HepG2 (cell line): ENCODE results near the gene NXPE3. TPM values are rescaled to one million over a fixed set of nuclear protein-coding genes. Genes with fewer than 3 reads are reported as not detected.

Source experiments
- ATAC-seq: fragments of 200-7000 bp; cut with Tn5 transposase; 3 replicates; pipeline ENCODE4 v1.9.1; 2020; ENCODE audit warnings: mild to moderate bottlenecking, moderate library complexity
- BruUV-seq: library from RNA; stranded (reverse); fragments of 400-500 nt; replicated peaks from 2 replicates; lab custom pipeline; 2021; lab: Mats Ljungman, UMichigan
- CTCF ChIA-PET: fragments of 300-600 bp; formaldehyde crosslinking; extraction: SDS; loops from one replicate; lab custom pipeline; 2021; ENCODE audit warnings: low total read pairs, inconsistent platforms, low intra/inter-chr PET ratio; lab: Yijun Ruan, JAX
- POLR2A ChIA-PET: fragments of 350-600 bp; sonication (Branson Sonifier 250); formaldehyde crosslinking; loops from one replicate; lab custom pipeline; 2020; ENCODE audit warnings: antibody characterized with exemption, inconsistent platforms; lab: Yijun Ruan, JAX
- DNase-seq: peaks from one replicate; pipeline ENCODE4 v3.0.0-alpha.2; 2015; ENCODE audit warnings: low spot score
- FAIRE-seq: peaks from 3 replicates; lab custom pipeline; 2011; peaks lifted over from hg19 to GRCh38; lab: Jason Lieb, UNC
- H2AFZ ChIP-seq: one replicate; pipeline ENCODE4 v1.6.1; 2011; ENCODE audit warnings: low read length, inconsistent platforms
- H3K27ac ChIP-seq: fragments of 300-600 bp; 3 replicates; pipeline ENCODE4 v1.8.0; 2011; ENCODE audit warnings: mixed run types, mild to moderate bottlenecking, mixed read lengths, low read length, inconsistent platforms; ENCODE audit not compliant: insufficient read depth; ENCODE audit errors: extremely low read length
- H3K27me3 ChIP-seq, 2 experiments: fragments of 200-600 bp in 1 of 2; 2 replicates in 1 of 2; 3 replicates in 1 of 2; pipeline versions ENCODE4 v1.6.0 to v1.8.0; 2011; ENCODE audit warnings: low read length in 2 of 2, mild to moderate bottlenecking in 2 of 2, moderate library complexity in 2 of 2, inconsistent platforms in 1 of 2; ENCODE audit not compliant: insufficient read depth in 2 of 2, control insufficient read depth in 1 of 2
- H3K36me3 ChIP-seq, 2 experiments: fragments of 200-600 bp in 1 of 2; replicated peaks in 1 of 2; 2 replicates in 1 of 2; 3 replicates in 1 of 2; pipeline versions ENCODE4 v1.5.1 to v1.8.0; 2011; ENCODE audit warnings: low read length in 2 of 2, inconsistent platforms in 1 of 2; ENCODE audit not compliant: insufficient read depth in 2 of 2, control insufficient read depth in 1 of 2
- H3K4me1 ChIP-seq: 2 replicates; pipeline ENCODE4 v1.5.1; 2012; ENCODE audit warnings: low read length, inconsistent platforms; ENCODE audit not compliant: insufficient read depth
- H3K4me2 ChIP-seq: 2 replicates; pipeline ENCODE4 v1.6.0; 2011; ENCODE audit warnings: low read depth, low read length, inconsistent platforms
- H3K4me3 ChIP-seq, 3 experiments: fragments of 200-600 bp in 1 of 3; sonication (generic), shearing (Covaris generic) in 1 of 3; replicated peaks in 1 of 3; 2 replicates each; pipeline ENCODE4 v1.5.1; 2011 to 2016; ENCODE audit warnings: low read length in 3 of 3, inconsistent platforms in 2 of 3, low read depth in 2 of 3, mild to moderate bottlenecking in 2 of 3, control low read depth in 1 of 3, mixed read lengths in 1 of 3; ENCODE audit not compliant: insufficient read depth in 1 of 3
- H3K79me2 ChIP-seq: one replicate; pipeline ENCODE4 v1.6.1; 2011; ENCODE audit warnings: low read length, inconsistent platforms; ENCODE audit not compliant: insufficient read depth
- H3K9ac ChIP-seq: 2 replicates; pipeline ENCODE4 v1.6.0; 2011; ENCODE audit warnings: mild to moderate bottlenecking, low read depth, low read length, inconsistent platforms; ENCODE audit not compliant: insufficient read depth
- H3K9me3 ChIP-seq: 2 replicates; pipeline ENCODE4 v1.5.1; 2012; ENCODE audit warnings: mild to moderate bottlenecking, low read length
- H4K20me1 ChIP-seq: 2 replicates; pipeline ENCODE4 v1.6.0; 2011; ENCODE audit warnings: inconsistent platforms, mild to moderate bottlenecking, low read length, moderate library complexity; ENCODE audit not compliant: insufficient read depth
- CBX5 ChIP-seq: sonication (generic); formaldehyde crosslinking; IDR thresholded peaks from 2 replicates; pipeline ENCODE4 v1.4.0; 2020; ENCODE audit warnings: missing genetic modification reagents, borderline replicate concordance
- CHD4 ChIP-seq: fragments of 200-600 bp; sonication (generic); IDR thresholded peaks from 2 replicates; pipeline ENCODE4 v1.7.0; 2017; ENCODE audit warnings: mild to moderate bottlenecking, low read length, borderline replicate concordance
- PAF1 ChIP-seq: IDR thresholded peaks from 2 replicates; pipeline ENCODE4 v1.6.1; 2016; ENCODE audit warnings: missing genetic modification reagents, missing compliant biosample characterization
- PLRG1 ChIP-seq: fragments of 450-650 bp; conservative IDR thresholded peaks from 2 replicates; pipeline ENCODE4 v1.6.1; 2016
- POLR2A ChIP-seq, 2 experiments: IDR thresholded peaks; 2 replicates each; pipeline ENCODE4 v1.6.1; 2011; ENCODE audit warnings: low read depth in 2 of 2, low read length in 2 of 2, mild to moderate bottlenecking in 1 of 2, moderate library complexity in 1 of 2; ENCODE audit not compliant: insufficient read depth in 1 of 2
- POLR2AphosphoS2 ChIP-seq: IDR thresholded peaks from 2 replicates; pipeline ENCODE4 v1.6.1; 2011; ENCODE audit warnings: low read depth, low read length, improper control_type of control experiment
- RBM22 ChIP-seq: fragments of 200-400 bp; formaldehyde crosslinking; optimal IDR thresholded peaks from 2 replicates; pipeline ENCODE3; 2017; ENCODE audit warnings: mild to moderate bottlenecking, low read length, moderate library complexity
- SP2 ChIP-seq: sonication (generic); formaldehyde crosslinking; IDR thresholded peaks from 2 replicates; pipeline ENCODE4 v1.5.1; 2020; ENCODE audit warnings: mild to moderate bottlenecking, missing genetic modification reagents
- ZKSCAN5 ChIP-seq: sonication (generic); formaldehyde crosslinking; IDR thresholded peaks from 2 replicates; pipeline ENCODE4 v1.5.1; 2020; ENCODE audit warnings: mild to moderate bottlenecking, missing genetic modification reagents
- ZNF263 ChIP-seq: sonication (generic); formaldehyde crosslinking; IDR thresholded peaks from 2 replicates; pipeline ENCODE4 v1.4.0; 2020; ENCODE audit warnings: missing genetic modification reagents
- ZNF274 ChIP-seq: sonication (generic); formaldehyde crosslinking; IDR thresholded peaks from 2 replicates; pipeline ENCODE4 v1.5.1; 2020; ENCODE audit warnings: mild to moderate bottlenecking, missing genetic modification reagents
- WGBS: methylation state at CpG from one replicate; pipeline ENCODE4 v1.1.6; 2017; ENCODE audit warnings: low lambda C conversion rate; 5-methylcytosine and 5-hydroxymethylcytosine counted together
- in situ Hi-C: cut with HindIII; loops from 2 replicates; pipeline ENCODE4 v1.10.0; 2017; ENCODE audit warnings: low pct_unique_long_range_greater_than_20kb; ENCODE audit not compliant: extremely low pct_ligation_motif_present
- intact Hi-C: fragments of 100-400 bp; cut with micrococcal nuclease; formaldehyde crosslinking; loops from one replicate; pipeline ENCODE4 v1.10.0; 2022; ENCODE audit not compliant: unreplicated experiment
- polyA plus RNA-seq, 8 experiments: library from polyadenylated mRNA; depleted of rRNA in 3 of 8; stranded (reverse) in 7 of 8; unstranded in 1 of 8; fragments of >200 nt; fragmentation: Illumina TruSeq in 4 of 8; extraction: Trizol in 4 of 8; gene quantifications; 2 replicates each; pipeline versions ENCODE4 v1.2.1 to v1.2.3, GENCODE V29; 2011 to 2016; ENCODE audit warnings: low read depth in 4 of 8, missing spikeins in 1 of 8, mixed read lengths in 1 of 8; ENCODE audit not compliant: insufficient read depth in 1 of 8
- total RNA-seq, 5 experiments: library from RNA; depleted of rRNA; stranded (reverse); fragments of >200 nt; fragmentation: Illumina TruSeq; extraction: Trizol; gene quantifications; 2 replicates each; pipeline ENCODE4 v1.2.3, GENCODE V29; 2016; ENCODE audit warnings: low read depth in 1 of 5
- TF ChIP-seq, protein P1 (sequence below): sonication (generic); formaldehyde crosslinking; IDR thresholded peaks from 2 replicates; pipeline ENCODE4 v1.5.0; 2020; ENCODE audit warnings: missing genetic modification reagents
- TF ChIP-seq, protein P2 (sequence below): sonication (generic); formaldehyde crosslinking; IDR thresholded peaks from 2 replicates; pipeline ENCODE4 v1.4.0; 2020; ENCODE audit warnings: mild to moderate bottlenecking, missing genetic modification reagents
- TF ChIP-seq, protein P3 (sequence below): sonication (generic); formaldehyde crosslinking; IDR thresholded peaks from 2 replicates; pipeline ENCODE4 v1.4.0; 2020; ENCODE audit warnings: missing genetic modification reagents

The NXPE3 gene
- total and polyA plus RNA-seq, 2 of the 13 experiments (the other 11 are each of a cell fraction or from before 2014, with no cell fraction given): 3.5 to 4.7 TPM

DNA sequence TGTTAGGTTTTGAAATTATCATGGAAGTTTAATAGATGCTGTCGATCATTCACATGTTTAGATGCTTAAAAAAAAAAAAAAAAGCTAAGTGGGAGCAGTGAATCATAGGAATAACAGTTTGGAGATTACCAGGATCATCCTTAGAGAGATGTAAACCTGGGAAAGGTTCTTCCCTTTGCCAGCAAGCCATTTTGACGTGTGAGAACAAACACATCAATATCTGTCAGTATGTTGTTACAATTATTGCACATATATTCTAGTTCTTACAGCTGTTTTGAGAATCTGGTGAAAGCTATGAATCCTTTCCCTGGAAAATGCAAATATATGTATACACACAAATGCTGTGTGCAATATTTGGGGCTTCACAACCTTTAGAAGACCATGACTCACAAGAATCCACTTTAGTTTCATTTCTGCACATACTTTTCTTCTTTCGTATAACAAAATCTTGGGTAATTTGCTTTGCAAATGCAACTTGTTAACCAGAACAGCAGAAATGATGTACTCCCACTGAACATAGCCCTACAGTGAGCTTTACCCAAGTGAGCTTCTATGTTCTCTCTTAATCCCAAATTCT is 82.3 kb downstream of the NXPE3 start:
- in situ Hi-C loops: no loop called here
- DNase-seq: no peak
- TF ChIP-seq POLR2AphosphoS2: peak; percentile 16; the same call in 1 of the 2 replicates
- no peak for TF ChIP-seq ZNF263 (CRISPR knock-in tag)
- TF ChIP-seq, all 625 proteins: peak for 1
- H4K20me1 ChIP-seq: peaks cover 17% of the 10 kb centered on the region
- peaks cover 20% of the 10 kb centered on the region for H3K4me1 ChIP-seq
- intact Hi-C loops: no loop called here
- H3K36me3 ChIP-seq: peaks cover 11 to 38% of the 10 kb centered on the region in 2 experiments
- H3K9ac ChIP-seq: no peak overlapping the region
- no peak overlapping the region for H3K4me3 ChIP-seq
- no peaks in the 10 kb centered on the region for H3K79me2 ChIP-seq
- H3K4me2 ChIP-seq: no peak overlapping the region
- H3K27ac ChIP-seq: no peak overlapping the region
- FAIRE-seq (no peak), ATAC-seq (no peak)
- ChIA-PET CTCF (no interaction called here), POLR2A (interaction anchor here (0.5 to 3.0 kb wide), 3 partner anchors 9 to 34 kb away, joined by 3 to 15 read pairs (median 3); partner anchors contain the start of gene NFKBIZ)
- 93% methylated on average over 3 of the region's 3 CpGs for WGBS
- no peaks in the 10 kb centered on the region for H3K9me3 ChIP-seq
- H2AFZ ChIP-seq: no peak overlapping the region
- H3K27me3 ChIP-seq: no peaks in the 10 kb centered on the region
- no TSS peak for BruUV-seq

DNA sequence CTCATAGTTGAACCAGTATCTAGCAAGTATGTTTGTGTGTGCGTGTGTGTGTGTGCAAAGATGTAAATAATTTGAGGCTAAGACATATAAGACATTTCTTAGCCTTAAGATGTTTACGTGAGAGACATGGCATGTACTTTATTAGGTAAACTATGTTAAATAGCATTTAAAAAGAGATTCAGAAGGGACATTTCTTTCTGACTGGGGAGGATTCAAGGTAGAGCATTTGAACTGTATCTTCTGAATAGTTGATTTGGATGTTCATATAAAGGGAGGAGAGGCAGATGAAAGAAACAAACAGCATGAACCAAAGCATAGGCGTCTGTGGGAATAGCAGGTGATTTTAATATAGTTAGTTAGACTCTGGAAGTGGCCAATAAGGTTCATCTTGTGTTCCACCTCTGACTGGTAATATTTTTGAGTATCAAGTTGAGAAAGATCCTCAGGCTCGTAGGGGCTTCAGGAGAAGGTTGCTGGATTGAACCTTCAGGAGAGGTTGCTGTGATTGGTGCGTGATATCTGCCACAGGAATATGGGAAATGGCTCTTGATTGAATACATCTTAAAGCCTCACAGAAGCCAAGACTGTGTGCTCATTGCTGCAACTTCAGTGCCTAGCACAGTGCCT is 82.9 kb downstream of the NXPE3 start:
- 95% methylated on average over 5 of the region's 5 CpGs for whole genome bisulfite sequencing
- in situ Hi-C loops: no loop called here
- TF ChIP-seq CBX5 (CRISPR knock-in tag) (no peak), CHD4 (no peak), POLR2A (IDR thresholded peaks at IDR 0.05; ENCODE audit: insufficient read depth in 1 of 2, low read depth in 2 of 2, low read length in 2 of 2) (peak in 1 of 2 experiments; percentile 37; a peak in 1 of 4 replicates), ZNF274 (CRISPR knock-in tag) (no peak), RBM22 (peak; percentile 94), SP2 (CRISPR knock-in tag) (no peak), PAF1 (CRISPR knock-in tag) (peak; percentile 13), PLRG1 (no peak), POLR2AphosphoS2 (peak; percentile 49; the same call in 1 of the 2 replicates), ZKSCAN5 (no peak)
- TF ChIP-seq, protein P1, sequence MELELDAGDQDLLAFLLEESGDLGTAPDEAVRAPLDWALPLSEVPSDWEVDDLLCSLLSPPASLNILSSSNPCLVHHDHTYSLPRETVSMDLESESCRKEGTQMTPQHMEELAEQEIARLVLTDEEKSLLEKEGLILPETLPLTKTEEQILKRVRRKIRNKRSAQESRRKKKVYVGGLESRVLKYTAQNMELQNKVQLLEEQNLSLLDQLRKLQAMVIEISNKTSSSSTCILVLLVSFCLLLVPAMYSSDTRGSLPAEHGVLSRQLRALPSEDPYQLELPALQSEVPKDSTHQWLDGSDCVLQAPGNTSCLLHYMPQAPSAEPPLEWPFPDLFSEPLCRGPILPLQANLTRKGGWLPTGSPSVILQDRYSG (CRISPR knock-in tag): no peak
- TF ChIP-seq, protein P2, sequence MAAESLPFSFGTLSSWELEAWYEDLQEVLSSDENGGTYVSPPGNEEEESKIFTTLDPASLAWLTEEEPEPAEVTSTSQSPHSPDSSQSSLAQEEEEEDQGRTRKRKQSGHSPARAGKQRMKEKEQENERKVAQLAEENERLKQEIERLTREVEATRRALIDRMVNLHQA: no peak
- TF ChIP-seq, protein P3, sequence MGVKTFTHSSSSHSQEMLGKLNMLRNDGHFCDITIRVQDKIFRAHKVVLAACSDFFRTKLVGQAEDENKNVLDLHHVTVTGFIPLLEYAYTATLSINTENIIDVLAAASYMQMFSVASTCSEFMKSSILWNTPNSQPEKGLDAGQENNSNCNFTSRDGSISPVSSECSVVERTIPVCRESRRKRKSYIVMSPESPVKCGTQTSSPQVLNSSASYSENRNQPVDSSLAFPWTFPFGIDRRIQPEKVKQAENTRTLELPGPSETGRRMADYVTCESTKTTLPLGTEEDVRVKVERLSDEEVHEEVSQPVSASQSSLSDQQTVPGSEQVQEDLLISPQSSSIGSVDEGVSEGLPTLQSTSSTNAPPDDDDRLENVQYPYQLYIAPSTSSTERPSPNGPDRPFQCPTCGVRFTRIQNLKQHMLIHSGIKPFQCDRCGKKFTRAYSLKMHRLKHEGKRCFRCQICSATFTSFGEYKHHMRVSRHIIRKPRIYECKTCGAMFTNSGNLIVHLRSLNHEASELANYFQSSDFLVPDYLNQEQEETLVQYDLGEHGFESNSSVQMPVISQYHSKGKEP (CRISPR knock-in tag): no peak

More for the DNA sequence above, 82.9 kb downstream of the NXPE3 start:
- CTCF ChIA-PET: no interaction called here
- POLR2A ChIA-PET: interaction anchor here (1.2 to 3.0 kb wide), 4 partner anchors 10 to 34 kb away, joined by 3 to 18 read pairs (median 13); partner anchors contain the start of gene NFKBIZ
- intact Hi-C loops: no loop called here
- no peak overlapping the region for H3K4me3 ChIP-seq
- FAIRE-seq (no peak), ATAC-seq (no peak; the same call in 2 of the 3 replicates), DNase-seq (no peak)
- H3K4me1 ChIP-seq: peaks cover 18% of the 10 kb centered on the region
- H2AFZ ChIP-seq: no peak overlapping the region
- no peaks in the 10 kb centered on the region for H3K79me2 ChIP-seq
- no peak overlapping the region for H3K27ac ChIP-seq
- H3K27me3 ChIP-seq: no peaks in the 10 kb centered on the region
- peaks cover 17% of the 10 kb centered on the region for H4K20me1 ChIP-seq
- H3K36me3 ChIP-seq: peaks cover 10 to 32% of the 10 kb centered on the region in 2 experiments
- no TSS peak for BruUV-seq
- H3K4me2 ChIP-seq: no peak overlapping the region
- H3K9me3 ChIP-seq: no peaks in the 10 kb centered on the region
- no peak overlapping the region for H3K9ac ChIP-seq
